Stimulated activated CD4-positive, alpha-beta T cell treated with anti-CD3 and anti-CD28 coated beads, Interleukin-12 subunit alpha, Interleukin-12 subunit beta, amount 100 ng/mL, for 24 hours (primary cell): ENCODE data around the gene LYPLA2.

Experiments
- DNase-seq, 2 experiments: peaks; one replicate each; pipeline ENCODE4 v3.0.0-alpha.2; 2020; ENCODE audit warnings: low read depth in 2 of 2

LYPLA2 gene

DNA sequence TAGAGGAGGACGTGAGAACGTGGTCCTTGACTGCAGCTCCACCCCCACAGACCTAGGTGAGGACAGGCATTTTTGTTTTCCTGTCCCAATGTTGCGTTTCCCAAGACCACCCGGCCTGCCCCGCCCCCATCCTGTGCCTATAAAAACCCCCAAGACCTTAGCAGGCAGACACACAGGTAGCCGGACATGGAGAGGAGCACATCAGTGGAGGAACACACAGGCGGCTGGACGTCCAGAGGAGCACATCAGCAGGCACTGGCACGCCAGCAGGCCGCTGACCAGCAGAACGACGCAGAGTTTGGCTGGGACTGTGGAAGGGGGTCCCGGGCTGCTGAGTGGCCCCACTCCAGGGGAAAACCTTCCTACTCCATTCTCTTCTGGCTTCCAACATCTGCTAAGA lies 47.0 kb downstream of the LYPLA2 start:
- no peak for DNase-seq

GRCh38 chr1:23838401-23838866 lies 47.5 kb downstream of the LYPLA2 start:
- DNase-seq, result peak; percentile 61

- DNase-seq, result no peak
These were observed 52.7 kb downstream of the LYPLA2 start for GRCh38 chr1:23843644-23844043.
